ENCODE results near the gene SGTA.

SGTA gene

GRCh38 chr19:2729943-2730818 lies 52.9 kb downstream of the SGTA start:
- Histone ChIP-seq H2AFZ (ENCODE audit: low read length) (no peak overlapping the region), H3K4me2 (ENCODE audit: low read depth, low read length, poor library complexity, severe bottlenecking) (no peak overlapping the region), H3K4me1 (ENCODE audit: insufficient read depth, low read length, poor library complexity, severe bottlenecking) (no peaks in the 10 kb centered on the region), H3K9me2 (replicated peaks; ENCODE audit: low read depth, low read length) (no peaks in the 10 kb centered on the region), H3F3A (ENCODE audit: low read depth) (no peaks in the 10 kb centered on the region), H4K20me1 (ENCODE audit: insufficient read depth, low read length, poor library complexity, severe bottlenecking) (peaks cover 24% of the 10 kb centered on the region), H3K79me2 (ENCODE audit: insufficient read depth, low read length) (peaks cover 22% of the 10 kb centered on the region; the same call in 1 of the 2 replicates), H3K4me3 (ENCODE audit: low read length, poor library complexity, severe bottlenecking) (no peak overlapping the region), H3K36me3 (ENCODE audit: insufficient read depth, low read length) (peaks cover 39% of the 10 kb centered on the region; the same call in 1 of the 2 replicates), H3K27me3 (ENCODE audit: insufficient read depth, low read length, poor library complexity, severe bottlenecking) (no peaks in the 10 kb centered on the region), H3K9me3 (ENCODE audit: insufficient read depth, low read depth, low read length) (no peaks in the 10 kb centered on the region), H3K9ac (ENCODE audit: low read depth, low read length, poor library complexity, severe bottlenecking) (no peak overlapping the region)
- TF ChIP-seq CTCF (conservative IDR thresholded peaks at IDR 0.05; ENCODE audit: low read length): no peak
- no peak for TF ChIP-seq EZH2phosphoT487 (IDR thresholded peaks at IDR 0.05; ENCODE audit: borderline replicate concordance)

GRCh38 chr19:2728783-2729387 lies 54.2 kb downstream of the SGTA start:
- Histone ChIP-seq H3K9ac (ENCODE audit: low read depth, low read length, poor library complexity, severe bottlenecking) (no peak overlapping the region), H3K4me3 (ENCODE audit: low read length, poor library complexity, severe bottlenecking) (no peak overlapping the region), H3K79me2 (ENCODE audit: insufficient read depth, low read length) (peaks cover 9% of the 10 kb centered on the region; the same call in 1 of the 2 replicates), H3K9me3 (ENCODE audit: insufficient read depth, low read depth, low read length) (no peaks in the 10 kb centered on the region), H3K27me3 (ENCODE audit: insufficient read depth, low read length, poor library complexity, severe bottlenecking) (no peaks in the 10 kb centered on the region), H2AFZ (ENCODE audit: low read length) (no peak overlapping the region), H3K4me1 (ENCODE audit: insufficient read depth, low read length, poor library complexity, severe bottlenecking) (no peaks in the 10 kb centered on the region), H3K4me2 (ENCODE audit: low read depth, low read length, poor library complexity, severe bottlenecking) (no peak overlapping the region), H3K36me3 (ENCODE audit: insufficient read depth, low read length) (peaks cover 26% of the 10 kb centered on the region; the same call in 1 of the 2 replicates), H3K9me2 (replicated peaks; ENCODE audit: low read depth, low read length) (no peaks in the 10 kb centered on the region), H4K20me1 (ENCODE audit: insufficient read depth, low read length, poor library complexity, severe bottlenecking) (peaks cover 12% of the 10 kb centered on the region), H3F3A (ENCODE audit: low read depth) (no peaks in the 10 kb centered on the region)
- TF ChIP-seq CTCF (conservative IDR thresholded peaks at IDR 0.05; ENCODE audit: low read length) (no peak), EZH2phosphoT487 (IDR thresholded peaks at IDR 0.05; ENCODE audit: borderline replicate concordance) (no peak)

- no peak for TF ChIP-seq EZH2phosphoT487 (IDR thresholded peaks at IDR 0.05; ENCODE audit: borderline replicate concordance)
- TF ChIP-seq CTCF (conservative IDR thresholded peaks at IDR 0.05; ENCODE audit: low read length): no peak
- peaks cover 3% of the 10 kb centered on the region for H4K20me1 ChIP-seq (ENCODE audit: insufficient read depth, low read length, poor library complexity, severe bottlenecking)
- H3K9ac ChIP-seq (ENCODE audit: low read depth, low read length, poor library complexity, severe bottlenecking): no peak overlapping the region
- no peaks in the 10 kb centered on the region for H3K79me2 ChIP-seq (ENCODE audit: insufficient read depth, low read length)
- peaks cover 18% of the 10 kb centered on the region; the same call in 1 of the 2 replicates for H3K36me3 ChIP-seq (ENCODE audit: insufficient read depth, low read length)
- H3K9me2 ChIP-seq (replicated peaks; ENCODE audit: low read depth, low read length): no peaks in the 10 kb centered on the region
- H2AFZ ChIP-seq (ENCODE audit: low read length): no peak overlapping the region
- no peaks in the 10 kb centered on the region for H3K27me3 ChIP-seq (ENCODE audit: insufficient read depth, low read length, poor library complexity, severe bottlenecking)
- H3K4me1 ChIP-seq (ENCODE audit: insufficient read depth, low read length, poor library complexity, severe bottlenecking): no peaks in the 10 kb centered on the region
- no peaks in the 10 kb centered on the region for H3K9me3 ChIP-seq (ENCODE audit: insufficient read depth, low read depth, low read length)
- H3F3A ChIP-seq (ENCODE audit: low read depth): no peaks in the 10 kb centered on the region
- H3K4me2 ChIP-seq (ENCODE audit: low read depth, low read length, poor library complexity, severe bottlenecking): no peak overlapping the region
- H3K4me3 ChIP-seq (ENCODE audit: low read length, poor library complexity, severe bottlenecking): no peak overlapping the region
Observed at GRCh38 chr19:2727640-2727944, 55.5 kb downstream of the SGTA start.
